GM18511 (cell line): Measurements from ENCODE around the gene ITGB1.
A peak's percentile ranks its signal among the peaks of the same experiment; 100 is the strongest.
"Not testable (repeated sequence)": the region's sequence is repeated elsewhere in the genome, so short reads cannot be mapped to it uniquely, and the experiment has no call there.

ENCODE experiments used
- ATAC-seq: cut with Tn5 transposase; IDR thresholded peaks from one replicate; pipeline ENCODE4 v1.9.1; 2021; ENCODE audit warnings: mild to moderate bottlenecking, moderate library complexity; ENCODE audit not compliant: unreplicated experiment

ITGB1 gene

DNA sequence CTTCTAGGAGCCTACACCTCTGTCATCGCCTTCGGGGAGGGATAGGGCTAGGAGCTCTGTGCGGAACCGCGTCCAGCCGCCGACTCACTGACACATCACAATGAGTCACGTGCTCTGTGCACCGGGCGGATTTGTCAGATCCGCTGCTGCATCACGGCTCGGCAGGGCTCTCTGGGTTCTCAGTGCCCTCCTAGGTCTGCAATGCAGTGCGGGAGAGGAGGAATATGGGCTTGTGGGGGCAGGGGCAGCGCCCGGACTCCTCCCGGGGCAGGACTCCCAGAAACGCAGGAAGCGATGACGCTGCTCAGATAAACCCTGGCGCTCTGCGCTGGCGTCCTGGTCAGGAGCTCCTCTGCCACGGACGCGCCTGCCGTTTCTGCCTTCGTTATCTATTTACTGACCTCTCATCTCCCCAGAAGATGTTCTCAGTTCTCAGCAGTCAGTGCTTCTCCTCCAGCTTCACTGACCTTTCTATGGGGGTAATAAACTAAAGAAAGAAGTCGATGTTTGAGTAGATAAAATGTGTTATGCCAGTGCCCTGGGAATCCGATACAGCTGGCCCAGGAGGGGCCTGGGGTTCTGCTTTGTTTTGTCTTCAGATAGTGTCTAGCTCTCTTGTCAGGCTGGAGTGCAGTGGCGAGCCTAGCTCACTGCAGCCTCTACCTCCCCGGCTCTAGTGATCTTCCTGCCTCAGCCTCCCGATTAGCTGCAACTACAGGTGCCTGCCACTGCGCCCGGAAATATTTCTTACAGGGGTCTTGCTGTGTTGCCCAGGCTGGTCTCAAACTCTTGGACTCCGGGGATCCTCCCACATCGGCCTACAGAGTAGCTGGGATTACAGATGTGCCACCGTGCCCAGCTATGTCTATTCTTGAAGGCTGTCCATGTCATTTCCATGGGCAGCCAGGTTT is 22.8 kb upstream of the ITGB1 start:
- peak; percentile 97 for ATAC-seq

DNA sequence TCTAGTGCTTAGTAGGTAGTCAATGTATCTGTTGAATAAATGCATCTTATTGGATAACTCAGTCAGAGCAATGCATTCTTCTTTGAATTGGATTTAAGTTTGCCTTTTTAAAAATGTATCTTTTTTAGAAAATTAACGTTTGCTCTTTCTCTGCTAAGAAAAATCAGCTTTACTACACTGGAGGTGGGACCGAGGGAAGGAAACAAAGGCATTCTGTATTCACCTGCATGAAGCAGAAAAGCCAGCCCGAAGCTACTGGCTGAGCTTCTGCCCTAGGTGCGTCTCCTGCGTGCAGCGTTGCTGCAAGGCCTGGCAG is 22.2 kb upstream of the ITGB1 start:
- ATAC-seq: no peak

DNA sequence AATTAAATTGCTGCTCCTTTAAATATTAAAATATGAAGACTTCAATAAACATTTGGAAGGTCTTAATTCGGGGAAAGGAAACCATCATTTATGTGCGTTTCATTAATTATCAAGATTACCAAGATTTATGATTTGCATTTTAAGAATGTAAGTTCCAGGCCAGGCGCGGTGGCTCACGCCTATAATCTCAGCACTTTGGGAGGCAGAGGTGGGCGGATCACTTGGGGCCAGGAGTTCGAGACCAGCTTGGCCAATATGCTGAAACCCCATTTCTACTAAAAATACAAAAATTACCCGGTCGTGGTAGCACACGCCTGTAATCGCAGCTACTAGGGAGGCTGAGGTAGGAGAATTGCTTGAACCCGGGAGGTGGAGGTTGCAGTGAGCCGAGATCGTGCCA is 21.7 kb upstream of the ITGB1 start:
- not testable (repeated sequence) for ATAC-seq

DNA sequence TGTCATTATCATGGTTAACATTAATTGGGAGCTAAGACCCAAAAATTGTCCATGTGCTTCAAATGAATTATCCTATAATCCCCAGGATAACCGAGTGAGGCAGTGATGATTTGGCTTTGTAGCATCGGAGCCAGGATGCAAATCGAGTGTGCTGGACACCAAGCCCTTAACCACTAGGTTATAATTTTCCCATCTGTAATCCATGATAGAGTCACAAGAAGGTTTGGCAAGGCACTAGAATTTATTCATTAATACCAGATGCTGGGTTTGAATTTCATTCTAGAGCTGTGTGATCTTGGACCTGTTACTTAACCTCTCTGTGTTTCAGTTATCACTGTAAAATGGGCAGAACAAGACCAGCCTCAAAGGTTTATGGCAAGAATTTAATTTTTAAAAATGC is 21.0 kb upstream of the ITGB1 start:
- ATAC-seq: no peak

DNA sequence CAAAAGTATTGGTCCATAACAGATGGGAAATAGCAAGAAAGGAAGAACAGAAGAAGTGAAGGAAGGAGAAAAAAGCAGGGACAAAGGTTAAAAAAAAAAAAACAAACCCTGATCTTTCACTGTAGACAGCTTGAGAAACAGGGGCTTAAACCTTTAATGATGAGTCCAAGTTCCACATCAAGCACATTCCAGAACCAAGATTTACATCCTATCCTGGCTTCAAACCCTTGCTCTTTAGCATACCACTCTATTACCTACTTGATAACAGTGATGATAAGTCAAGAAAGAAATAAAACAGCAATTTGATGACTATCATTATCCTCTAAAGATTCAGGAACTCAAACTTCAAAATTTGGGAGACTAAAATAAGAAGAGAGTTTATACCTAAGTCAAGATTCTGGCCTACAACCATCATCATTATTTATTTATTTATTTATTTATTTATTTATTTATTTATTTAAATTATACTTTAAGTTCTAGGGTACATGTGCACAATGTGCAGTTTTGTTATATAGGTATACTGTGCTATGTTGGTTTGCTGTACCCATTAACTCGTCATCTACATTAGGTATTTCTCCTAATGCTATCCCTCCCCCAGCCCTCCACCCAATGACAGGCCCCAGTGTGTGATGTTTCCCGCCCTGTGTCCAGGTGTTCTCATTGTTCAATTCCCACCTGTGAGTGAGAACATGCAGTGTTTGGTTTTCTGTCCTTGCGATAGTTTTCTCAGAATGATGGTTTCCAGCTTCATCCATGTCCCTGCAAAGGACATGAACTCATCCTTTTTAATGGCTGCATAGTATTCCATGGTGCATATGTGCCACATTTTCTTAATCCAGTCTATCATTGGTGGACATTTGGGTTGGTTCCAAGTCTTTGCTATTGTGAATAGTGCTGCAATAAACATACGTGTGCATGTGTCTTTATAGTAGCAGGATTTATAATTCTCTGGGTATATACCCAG is 20.1 kb upstream of the ITGB1 start:
- not testable (repeated sequence) for ATAC-seq

DNA sequence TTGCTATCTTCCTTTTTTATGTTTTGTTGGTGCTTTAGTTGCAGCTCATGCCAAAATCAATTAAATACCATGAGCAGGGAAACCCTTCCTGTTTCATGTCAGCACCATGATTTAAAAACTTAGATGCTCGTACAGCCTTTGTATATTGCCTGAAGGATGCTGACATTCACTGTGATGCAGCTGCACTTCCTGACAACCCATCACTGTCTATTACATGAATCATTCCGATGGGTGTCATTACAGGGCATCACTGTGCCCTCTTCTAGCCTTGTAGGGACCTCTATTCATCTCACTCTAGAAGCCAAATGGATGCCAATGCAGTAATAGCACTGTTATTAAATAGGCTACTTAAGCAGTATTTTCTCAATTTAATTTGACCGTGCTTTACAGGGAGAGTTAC is 18.3 kb upstream of the ITGB1 start:
- no peak for ATAC-seq

DNA sequence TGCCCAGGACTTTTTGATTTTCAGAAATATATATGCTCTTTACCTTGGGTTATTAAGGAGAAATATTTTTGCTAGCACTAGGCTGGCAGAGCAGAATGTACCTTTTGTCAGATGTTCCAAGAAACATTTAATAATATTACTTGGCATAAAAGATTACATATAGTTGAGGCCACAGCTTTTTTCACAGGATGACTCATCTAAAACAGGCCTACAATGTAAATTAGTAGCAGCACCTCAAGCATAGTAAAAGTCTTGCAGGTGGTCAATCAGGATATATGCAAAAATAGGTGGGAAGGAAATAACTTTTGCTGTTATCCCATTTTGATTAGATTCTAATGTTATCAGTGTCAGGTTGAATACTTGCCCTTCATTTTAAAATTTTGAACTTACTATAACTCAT is 14.9 kb upstream of the ITGB1 start:
- ATAC-seq: peak; percentile 71

DNA sequence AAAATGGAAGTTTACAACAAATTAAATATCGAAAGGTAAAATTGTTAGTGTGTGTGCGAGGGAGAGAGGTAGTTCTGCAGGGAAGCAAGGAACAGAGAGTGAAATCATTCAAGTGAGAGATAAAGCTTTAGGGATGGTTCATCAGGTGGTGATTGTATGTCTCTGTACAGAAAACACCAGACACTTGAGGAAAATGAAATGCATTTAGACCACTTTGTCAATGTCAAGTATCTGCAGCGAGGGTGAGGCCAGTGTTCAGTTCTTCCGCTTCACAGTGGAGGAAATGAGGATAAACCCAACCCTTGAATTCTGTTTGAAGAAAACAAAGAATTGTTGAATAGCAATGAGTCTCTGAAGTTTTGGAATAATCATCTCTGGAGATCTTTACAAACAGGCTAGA is 14.4 kb upstream of the ITGB1 start:
- ATAC-seq: no peak

DNA sequence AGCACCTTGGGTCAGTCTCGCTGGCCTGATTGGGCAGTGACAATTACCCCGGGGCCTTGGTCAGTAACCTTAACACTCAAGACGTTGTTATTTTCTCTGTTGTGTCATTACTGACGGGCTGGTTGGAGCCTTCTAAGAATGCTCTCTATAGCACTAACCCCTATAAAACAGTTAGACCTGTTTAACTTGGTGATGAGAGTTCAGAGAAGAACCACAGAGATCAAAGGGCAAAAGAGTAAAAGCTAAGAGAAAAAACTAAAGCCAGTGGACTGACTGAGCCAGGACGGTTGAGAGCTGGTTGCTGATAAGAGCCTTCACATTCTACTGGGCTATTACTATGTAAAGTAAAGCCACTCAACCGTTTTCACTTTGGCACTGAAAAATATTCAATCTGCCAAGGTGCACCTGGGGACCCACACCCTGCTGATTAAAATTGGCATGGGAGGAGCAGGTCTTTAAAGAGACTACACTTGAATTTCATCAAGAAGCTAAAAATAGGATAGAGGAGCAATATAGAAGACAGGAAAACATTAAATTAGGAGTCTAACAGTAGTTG is 13.6 kb upstream of the ITGB1 start:
- ATAC-seq: no peak

DNA sequence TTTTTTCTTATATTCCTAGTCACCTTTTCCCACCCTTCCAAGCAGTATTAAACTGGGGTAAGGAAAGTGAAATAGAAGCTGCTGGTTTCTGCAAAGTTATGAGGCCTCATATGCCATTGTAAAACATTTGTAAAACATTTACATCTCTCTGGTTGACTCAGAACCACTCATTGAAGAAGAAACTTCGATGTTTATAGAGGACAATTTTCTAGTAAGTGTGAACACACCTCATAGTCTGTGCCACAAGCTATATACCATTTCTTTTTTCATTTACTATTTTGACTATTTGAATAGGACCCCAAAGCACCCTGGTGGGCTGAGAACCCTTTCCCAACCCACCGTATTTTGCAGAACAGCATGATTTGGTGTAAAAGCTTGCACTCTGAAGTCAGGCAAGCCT is 12.9 kb upstream of the ITGB1 start:
- peak; percentile 64 for ATAC-seq

DNA sequence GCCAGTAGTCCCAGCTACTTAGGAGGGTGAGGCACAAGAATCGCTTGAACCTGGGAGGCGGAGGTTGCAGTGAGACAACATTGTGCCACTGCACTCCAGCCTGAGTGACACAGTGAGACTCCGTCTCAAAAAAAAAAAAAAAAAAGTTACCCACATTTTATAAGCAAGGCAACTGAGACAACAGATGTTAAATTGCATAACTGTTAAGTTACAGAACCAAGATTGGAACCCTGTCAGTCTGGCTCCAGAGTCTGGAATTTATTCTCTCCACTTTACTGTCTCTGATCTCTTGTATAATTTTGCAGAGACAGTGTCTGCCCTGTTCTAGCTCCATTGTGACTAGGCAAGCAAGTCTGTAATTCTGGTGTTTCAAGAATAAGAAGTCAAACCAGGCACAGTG is 6.2 kb upstream of the ITGB1 start:
- no peak for ATAC-seq

DNA sequence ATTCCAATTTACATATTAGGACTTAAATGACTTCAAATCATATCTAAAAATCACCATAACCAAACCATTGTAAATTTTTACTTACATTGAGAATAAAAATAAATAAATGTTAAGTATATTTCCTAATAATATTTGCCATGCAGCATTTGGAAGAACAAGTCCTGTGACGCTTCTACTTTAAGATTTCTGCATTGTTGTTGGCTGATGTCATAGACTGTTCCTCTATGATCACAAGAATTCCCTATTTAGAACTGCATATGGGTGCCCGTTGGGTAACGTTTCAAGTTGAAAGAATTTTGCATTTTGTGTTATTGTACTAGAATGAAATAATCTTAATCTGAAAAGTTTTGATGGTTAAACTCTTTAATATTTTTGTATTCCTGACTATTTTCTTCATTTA is 5.1 kb upstream of the ITGB1 start:
- ATAC-seq: no peak

DNA sequence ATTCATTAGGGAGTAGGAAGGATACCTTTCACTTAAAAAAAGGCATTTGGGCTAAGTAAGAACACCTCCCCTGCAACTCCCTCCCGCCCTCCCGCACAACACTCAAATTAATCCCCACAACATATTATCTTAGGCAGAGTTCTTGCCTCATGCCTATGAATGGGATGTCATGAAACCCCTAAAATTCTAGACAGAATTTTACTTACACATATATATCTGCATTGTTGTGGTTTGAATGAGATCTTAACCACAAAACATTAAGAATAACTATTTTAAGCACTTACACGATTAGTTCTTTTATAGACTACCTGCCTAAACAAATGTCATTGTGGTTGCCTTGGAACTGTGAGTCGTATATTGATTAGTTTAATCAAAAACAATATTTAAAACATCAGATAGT is 4.5 kb upstream of the ITGB1 start:
- ATAC-seq: no peak

DNA sequence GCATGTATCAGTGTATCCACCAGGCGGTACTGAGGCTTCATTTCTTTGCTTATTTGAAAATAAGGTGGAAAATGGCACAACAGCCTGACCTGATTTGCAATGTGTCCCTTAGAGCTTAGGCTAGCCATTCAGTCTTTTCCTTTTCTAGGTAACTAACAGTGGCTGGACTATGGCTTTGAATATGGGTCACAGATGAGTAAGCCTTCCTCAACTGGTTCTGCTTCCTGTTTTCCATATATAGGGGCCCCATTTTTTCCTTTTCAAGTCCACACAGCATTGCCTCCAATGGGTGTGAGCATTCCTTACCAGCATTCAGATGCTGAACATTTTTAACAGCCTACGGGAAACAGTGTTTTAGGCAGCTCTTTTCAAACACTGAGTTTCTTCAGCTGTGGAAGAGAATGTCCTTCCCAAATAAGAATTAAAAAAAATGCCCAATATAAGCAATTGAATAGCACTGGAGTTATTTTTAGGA is 3.9 kb upstream of the ITGB1 start:
- ATAC-seq: no peak

DNA sequence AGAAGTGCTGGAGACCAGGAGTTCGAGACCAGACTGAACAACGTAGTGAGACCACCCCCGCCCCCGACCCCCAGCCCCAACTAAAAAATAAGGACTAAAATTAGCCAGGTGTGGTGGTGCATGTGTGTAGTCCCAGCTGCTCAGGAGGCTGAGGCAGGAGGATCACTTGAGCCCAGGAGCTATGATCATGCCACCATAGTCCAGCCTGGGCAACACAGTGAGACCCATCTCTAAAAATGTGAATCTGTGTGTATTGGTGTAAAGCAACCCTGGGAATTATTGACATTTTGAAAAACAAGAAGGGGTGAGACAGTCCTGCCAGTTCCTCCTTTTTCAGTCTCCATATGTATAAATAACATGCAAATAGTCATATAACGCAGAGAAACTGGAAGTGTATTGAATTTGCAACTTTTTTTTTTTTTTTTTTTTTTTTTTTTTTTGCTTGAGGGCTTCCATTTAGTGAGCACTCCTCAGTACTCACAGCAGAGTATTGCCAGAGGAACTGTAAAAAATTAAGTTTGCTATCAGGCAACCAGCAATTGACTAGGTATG is 3.4 kb upstream of the ITGB1 start:
- no peak for ATAC-seq

DNA sequence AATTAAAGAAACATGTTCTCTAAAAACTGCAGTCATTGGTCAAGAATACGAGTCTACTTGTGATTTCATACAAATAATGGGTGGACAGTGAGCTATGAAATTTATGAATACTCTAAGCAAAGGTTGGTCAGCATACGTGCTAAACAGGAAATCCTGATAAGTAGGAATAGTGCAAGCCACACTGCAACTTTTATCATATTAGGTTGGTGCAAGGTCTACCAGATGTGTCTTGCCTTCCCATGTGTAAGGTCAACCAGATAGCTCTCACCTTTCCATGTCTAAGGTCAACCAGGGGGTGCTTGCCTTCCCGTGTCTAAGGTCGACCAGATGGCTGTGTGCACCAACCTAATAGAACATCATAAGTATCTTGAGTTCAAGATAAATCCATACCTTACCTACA is 2.0 kb upstream of the ITGB1 start:
- ATAC-seq: no peak

DNA sequence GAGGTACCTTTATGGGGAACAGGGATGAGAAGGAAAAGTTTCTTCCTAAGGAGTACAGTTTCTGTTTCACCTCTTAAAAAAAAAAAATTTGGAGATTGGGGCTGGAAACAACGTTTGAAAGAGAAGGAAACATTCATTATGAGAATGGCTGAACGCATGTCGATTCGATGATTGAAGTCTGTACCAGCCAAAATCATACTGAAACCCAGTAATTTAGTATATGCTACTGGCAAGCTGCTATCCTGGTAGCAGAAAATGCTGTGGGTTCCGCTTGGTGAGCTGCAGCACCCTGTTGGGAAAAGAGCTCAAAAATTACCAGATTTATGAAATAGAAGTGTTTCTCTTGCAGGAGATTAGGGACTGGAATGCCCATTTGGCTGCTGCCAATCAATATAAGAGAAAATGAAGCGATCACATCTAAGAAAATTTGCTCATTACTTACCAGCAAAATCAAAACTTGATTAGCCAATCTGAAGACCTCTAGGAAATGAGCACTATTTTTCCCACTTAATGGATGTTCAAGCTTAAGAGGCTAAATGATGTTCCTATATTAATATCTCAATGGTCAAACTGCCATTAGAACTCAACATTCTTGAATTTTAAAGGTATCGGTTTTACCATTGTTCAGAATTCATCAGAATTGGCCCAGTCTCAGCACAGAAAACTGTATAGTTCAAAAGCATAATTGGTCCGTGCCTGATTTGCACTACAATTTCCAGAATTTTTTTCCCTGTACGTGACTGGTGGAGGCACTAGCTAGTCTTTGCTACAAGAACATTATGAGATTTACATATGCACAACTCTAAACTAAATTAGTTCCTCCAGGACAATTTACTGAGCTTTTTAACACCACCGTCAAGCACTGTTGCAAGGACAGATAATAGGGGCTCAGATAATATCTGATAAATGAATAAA is 1.2 kb upstream of the ITGB1 start:
- peak; percentile 47 for ATAC-seq

DNA sequence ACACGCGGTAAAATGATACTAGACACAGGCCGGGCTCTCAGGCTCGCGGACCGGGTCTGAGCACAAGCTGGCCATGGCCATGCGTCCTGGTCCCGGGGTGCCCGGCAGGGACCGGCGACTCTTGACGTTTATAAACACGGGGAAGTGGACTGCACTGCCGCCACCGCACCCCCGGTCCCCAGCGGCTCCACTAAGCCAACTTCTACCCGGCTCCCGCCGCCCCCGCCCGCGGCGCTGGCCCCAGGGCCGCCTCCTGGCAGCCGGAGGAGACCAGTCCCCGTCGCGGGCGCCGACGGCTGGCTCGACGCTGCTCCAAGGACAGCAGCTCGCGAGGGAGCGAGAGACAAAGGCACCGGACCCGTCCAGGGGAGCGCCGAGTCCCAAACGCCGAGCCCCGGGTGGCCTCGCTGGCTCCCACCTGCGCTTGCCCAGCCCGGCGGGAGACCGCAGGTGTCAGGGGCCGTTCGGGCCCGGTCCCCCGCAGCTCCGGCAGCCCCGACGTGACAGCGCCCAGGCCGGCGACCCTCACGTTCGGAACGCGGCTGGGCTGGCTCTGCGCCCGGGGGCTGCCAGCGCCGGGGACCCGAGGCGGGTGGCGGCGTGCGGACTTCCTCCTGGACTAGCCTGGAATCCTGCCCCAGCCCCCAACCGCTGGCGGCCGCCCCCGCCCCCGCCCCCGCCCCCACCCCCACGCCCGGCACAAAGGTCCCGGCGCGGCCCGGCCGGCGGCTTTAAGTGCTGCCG is 517 bp downstream of the ITGB1 start:
- ATAC-seq: peak; percentile 43

DNA sequence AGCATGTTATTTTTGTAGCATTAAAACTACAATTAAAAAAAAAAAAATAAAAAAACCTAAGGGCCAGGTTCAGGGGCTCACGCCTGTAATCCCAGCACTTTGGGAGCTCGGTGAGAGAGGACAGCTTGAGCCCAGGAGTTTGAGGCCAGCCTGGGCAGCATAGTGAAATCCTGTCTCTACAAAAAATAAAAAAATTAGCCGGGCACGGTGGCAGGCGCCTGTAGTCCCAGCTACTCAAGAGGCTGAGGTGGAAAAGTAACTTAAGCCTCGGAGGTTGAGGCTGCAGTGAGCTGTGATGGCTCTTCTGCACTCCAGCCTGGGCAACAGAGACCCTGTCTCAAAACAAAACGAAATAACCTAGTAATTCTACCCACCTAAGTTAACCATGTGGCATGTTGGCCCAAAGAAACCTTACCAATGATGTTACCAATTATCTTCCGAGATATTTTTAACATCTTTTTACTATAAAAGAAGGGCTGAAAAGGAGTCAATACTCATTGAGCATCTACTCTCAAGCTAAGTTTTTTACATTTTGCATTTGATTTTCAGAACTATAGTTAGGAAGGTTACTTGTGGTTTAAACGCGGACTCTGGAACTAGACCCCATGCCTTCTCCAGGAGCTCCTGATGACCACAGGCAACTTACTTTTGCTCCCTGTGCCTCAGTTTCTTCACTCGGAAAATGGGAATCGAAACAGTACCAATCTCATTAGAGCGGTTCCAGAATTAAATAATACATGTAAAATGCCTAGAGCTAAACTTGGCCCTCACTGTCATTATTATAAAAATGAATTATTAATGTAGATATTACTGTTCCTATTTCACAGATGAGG is 1.4 kb downstream of the ITGB1 start:
- ATAC-seq: no peak
